ENCODE measurements around the gene SIPA1L3. TPM values are rescaled to one million over a fixed set of nuclear protein-coding genes. Genes with fewer than 3 reads are reported as not detected.
"Not testable (repeated sequence)": the region's sequence is repeated elsewhere in the genome, so short reads cannot be mapped to it uniquely, and the experiment has no call there.

Gene SIPA1L3
- total RNA-seq, 1 donor from 2014 or later: 14.6 TPM

DNA sequence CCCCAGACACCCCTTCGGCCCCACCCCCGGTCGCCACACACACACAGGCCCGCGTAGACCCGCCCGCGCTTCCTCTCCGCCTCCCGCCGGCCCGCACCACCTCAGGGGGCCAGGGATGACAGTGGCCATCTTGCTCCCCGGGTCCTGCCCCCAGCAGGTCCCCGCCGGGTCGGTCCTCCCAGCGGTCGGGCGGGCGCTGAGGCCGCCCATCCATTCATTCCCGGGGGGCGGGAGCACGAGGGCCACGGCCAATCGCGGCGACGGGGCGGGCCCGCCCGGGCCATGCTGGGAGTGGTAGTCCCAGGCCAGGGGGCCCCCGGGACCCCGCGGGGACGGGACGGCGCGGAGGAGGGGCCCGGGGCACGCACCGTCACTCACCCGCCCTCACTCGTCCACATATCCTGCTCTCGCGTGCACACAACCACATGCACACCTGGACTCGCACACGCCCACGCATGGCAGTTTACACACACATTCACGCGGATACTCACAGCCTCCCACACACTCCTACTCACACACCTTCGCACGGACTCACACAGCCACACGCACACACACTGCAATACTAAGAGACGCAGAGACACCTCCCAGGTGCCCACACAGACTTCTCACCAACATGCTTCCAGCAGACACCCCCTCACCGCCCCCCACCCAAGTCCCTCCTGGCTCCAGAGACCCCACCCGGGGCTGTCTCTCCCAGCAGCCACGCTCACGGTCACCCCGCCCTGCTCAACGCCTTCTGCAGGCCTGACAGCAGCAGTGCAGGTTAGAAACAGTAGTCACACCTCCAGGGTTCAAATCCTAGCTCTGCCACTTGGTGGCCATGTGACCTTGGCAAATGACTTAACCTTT, 317.2 kb downstream of the SIPA1L3 start, which contains the start of gene DPF1:
TSS of gene DPF1 (minus strand) at position 209 of the 849 bp plus-strand sequence. CDS start at position 129, 80 bp downstream.
- intact Hi-C loops (cut with micrococcal nuclease): loop anchor here (1.0 kb wide), 1 partner anchor 129 kb away; no protein-coding TSS in a partner anchor

DNA sequence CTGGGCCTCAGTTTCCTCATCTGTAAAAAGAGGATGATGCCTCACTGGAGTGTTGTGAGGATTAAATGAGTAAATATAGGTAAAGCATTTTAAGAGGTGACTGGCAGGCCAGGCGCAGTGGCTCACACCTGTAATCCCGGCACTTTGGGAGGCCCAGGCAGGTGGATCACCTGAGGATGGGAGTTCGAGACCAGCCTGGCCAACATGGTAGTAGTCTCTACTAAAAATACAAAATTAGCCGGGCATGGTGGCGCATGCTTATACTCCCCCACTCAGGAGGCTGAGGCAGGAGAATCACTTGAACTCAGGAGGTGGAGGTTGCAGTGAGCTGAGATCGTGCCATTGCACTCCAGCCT, 317.8 kb downstream of the SIPA1L3 start:
- intact Hi-C loops (cut with micrococcal nuclease): loop anchor here (1.0 kb wide), 1 partner anchor 130 kb away; no protein-coding TSS in a partner anchor

DNA sequence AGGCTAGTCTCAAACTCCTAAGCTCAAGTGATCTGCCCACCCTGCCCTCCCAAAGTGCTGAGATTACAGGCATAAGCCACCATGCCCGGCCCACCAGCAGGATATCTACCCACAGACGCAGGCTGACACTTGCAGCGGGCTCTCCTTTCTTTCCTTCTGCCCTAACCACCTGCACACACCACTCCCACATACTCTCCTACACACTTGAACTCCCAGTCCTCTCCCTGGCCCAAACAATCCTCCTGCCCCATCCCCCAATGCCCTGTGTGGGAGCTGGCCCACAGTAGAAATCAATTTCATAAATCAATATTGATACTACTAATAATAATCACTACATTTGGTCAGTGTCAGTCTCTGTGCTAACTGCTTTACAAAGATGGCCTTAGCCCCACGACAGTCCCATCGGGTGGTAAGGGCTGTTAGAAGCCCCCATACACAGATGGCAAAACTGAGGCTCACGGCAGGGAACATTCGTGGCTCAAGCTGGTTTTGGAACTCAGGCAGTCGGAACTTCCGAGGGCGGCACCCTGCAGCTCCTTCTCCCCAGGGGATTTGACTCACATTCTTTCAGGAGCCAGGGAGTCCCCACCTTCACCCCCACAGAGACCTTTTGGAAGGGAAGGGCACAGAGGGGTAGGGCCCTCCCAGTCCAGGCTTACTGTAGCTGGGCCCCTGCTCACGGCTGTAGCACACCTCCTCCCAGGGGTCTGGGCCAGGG, 320.4 kb downstream of the SIPA1L3 start:
- intact Hi-C loops (cut with micrococcal nuclease): loop anchor here (2.0 kb wide), 2 partner anchors 109 to 321 kb away; partner anchors contain the start of genes SIPA1L3 and WDR87

DNA sequence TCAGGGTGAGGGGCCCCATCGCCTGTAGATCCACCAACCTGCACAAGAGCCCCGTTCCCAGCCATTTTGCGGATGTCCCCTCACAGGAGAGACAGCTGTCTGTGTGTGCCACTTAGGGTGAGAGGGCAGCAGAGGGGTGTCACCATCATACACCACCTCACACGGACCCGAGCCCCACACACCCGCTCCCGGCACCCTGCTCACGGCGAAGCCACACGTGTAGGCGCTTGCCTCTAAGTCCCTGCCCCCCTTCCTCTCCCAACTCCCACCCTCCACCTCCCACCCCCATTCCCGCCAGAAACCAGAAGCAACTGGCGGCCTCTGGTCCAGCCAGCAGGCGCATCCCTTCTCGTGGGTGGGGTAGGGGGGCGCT, 321.0 kb downstream of the SIPA1L3 start:
- intact Hi-C loops (cut with micrococcal nuclease): loop anchor here (2.0 kb wide), 2 partner anchors 109 to 321 kb away; partner anchors contain the start of genes SIPA1L3 and WDR87

DNA sequence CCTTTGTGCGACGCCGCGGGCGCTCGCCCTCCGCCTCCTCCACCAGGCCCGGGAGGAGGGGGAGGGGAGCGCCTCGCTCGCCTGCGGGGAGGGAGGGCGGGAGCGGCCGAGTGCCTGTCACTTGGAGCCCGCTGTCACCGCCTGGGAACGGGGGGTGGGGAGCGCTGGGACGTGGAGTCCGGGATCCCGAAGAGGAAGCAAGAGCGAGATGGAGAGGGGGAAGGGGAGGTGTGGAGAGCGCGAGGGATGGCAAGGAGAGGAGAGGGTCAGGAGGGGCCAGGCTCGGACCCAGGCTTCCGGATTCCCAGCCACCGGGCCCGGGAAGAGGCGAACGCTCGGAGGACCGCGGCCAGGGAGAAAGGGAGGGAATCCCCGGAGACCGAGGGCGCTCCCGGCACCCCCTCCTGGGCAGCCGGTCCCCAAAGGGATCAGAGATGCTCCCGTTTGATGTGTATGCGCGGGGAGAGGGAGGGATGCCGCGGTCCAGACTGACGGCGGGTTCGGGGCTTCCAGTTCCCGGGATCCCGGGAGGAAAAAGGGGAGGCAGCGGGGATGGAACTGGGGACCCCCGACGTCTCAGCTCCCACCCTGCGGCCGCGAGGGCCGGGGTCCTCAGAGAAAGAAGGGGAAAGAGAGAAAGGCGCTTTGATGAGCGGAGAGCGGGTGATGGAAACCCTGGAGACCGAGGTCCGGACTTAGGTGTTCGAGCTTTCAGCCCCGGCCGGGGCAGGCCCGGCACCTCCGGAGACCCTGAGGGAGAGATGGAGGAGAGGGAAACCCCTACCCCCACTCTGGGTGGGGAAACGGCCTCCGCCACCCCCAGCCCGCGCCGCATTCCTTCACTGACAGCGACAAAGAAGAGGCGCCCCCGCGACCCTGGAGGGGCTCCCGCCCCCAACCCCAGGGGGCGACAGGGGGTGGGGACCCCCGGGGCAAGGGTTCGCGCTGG, 321.8 kb downstream of the SIPA1L3 start:
- intact Hi-C loops (cut with micrococcal nuclease): loop anchor here (2.0 kb wide), 2 partner anchors 108 to 322 kb away; partner anchors contain the start of genes SIPA1L3 and WDR87

DNA sequence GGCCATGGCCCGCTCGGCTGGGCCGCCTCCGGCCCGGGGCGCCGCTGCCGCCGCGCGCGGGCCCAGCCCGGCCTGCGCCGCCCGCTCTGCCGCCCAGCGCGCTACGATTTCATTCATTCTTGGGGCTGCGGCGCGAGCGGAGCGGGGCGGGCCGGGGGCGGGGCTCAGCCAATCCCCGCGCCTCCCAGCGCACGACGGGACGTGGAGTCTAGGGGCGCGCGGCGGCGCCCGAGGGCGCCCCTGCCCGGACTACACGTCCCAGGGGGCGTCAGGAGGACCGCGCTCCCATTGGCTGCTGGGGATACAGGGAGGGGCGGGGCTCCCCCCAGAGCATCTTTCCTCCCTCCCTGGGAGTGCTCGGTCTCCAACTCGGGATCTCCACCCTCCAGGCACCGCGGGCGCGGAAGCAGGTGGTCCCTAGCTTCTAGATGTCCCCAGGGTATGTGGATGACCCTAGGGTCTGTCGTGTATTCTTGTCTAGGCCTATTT, 322.6 kb downstream of the SIPA1L3 start:
- intact Hi-C loops (cut with micrococcal nuclease): loop anchor here (2.0 kb wide), 2 partner anchors 107 to 323 kb away; partner anchors contain the start of genes SIPA1L3 and WDR87

DNA sequence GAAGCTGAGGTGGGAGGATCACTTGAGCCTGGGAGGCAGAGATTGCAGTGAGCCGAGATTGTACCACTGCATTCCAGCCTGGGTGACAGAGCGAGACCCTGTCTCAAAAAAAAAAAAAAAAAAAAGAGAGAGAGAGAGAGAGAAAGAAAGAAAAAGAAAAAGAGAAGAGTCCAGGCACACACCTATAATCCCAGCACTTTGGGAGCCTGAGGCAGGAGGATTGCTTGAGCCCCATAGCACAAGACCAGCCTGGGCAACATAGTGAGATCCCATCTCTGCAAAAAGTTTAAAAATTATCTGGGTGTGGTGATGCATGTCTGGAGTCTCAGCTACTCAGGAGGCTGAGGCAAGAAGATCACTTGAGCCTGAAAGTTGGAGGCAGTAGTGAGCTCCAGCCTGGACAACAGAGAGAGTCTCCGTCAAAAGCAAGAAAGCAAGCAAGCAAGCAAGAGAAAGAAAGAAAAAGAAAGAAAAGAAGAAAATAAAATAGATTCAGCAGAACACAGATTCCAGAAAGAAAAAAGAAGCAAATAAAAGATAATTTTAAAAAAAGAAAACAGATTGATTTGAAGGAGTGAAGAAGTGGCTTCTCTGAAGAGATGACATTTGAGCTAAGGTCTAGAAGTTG, 323.6 kb downstream of the SIPA1L3 start:
- intact Hi-C loops (cut with micrococcal nuclease): not testable (repeated sequence)

DNA sequence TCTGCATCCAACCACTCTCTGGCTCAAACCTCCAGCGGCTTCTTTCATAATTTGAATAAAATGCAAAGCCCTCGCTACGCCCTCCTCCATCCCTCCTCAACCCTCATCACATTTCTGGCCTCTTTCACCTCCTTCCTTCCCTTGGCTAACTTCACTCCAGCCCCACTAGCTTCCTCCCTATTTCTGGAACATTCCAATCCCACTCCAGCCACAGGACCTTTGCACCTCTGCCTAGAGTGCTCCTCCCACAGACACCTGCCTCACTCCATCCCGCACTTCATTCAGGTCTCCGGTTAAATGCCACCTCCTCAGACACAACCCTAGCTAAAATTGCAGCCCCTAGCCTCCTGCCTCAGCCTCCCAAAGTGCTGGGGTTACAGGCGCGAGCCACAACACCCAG, 324.9 kb downstream of the SIPA1L3 start:
- intact Hi-C loops (cut with micrococcal nuclease): no loop called here

DNA sequence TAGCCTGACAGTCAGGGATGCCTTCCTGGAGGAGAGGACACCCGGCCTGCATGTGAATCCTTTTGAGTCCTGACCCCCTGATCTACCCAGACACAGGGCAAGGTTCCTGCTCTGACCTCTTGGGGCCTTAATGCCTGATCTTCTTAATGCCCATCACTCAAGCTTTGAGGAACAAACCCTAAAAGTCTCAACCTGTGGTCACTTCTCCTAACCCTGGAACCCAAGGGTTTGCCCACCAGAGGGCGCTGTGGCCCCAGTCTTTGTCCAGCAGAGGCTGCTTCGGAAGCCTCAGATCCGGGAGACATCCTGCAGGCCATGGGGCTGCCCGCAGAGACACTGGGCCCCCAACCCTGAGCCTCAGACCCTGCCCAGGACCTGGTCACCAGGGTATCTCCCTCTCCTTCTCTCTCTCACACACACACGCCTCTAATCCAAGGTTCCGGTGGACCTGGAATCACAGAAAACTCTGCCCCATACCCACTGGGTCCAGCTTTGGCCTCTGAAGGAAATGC, 326.8 kb downstream of the SIPA1L3 start:
- intact Hi-C loops (cut with micrococcal nuclease): loop anchor here (2.0 kb wide), 1 partner anchor 101 kb away; the partner anchor contains the start of gene CATSPERG

DNA sequence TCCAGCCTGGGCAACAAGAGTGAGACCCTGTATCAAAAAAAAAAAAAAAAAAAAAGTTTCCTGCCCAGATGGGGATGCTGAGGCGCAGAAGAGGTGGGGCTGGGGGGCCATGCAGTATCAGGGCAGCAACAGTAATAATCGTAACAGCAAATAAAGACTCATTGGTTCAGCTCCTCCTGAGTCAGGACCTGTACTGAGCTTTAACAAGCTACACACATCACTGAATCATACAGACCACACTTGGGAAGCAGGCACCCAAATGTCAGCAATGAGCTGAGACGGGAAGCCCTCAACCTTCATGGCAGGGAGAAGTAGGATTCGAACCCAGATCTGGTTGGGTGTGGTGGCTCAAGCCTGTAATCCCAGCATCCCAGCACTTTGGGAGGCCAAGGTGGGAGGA, 327.6 kb downstream of the SIPA1L3 start:
- intact Hi-C loops (cut with micrococcal nuclease): loop anchor here (2.0 kb wide), 1 partner anchor 100 kb away; the partner anchor contains the start of gene CATSPERG

DNA sequence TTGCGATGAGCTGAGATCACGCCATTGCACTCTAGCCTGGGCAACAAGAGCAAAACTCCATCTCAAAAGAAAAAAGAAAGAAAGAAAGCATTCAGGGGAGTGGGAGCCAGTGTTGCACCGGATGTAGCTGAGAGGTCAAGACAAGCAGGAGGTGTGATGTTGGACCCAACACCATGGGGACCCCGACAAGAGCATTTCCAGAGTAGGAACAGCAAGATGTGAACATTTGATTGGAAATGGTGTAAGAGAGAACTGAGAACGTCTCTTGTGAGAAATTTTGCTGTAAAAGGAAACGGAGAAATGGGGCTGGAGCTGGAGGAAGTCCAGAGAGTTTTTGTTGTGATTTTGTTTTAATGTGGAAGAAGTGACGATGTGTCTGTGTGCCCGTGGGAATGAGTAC, 332.8 kb downstream of the SIPA1L3 start:
- intact Hi-C loops (cut with micrococcal nuclease): loop anchor here (5.0 kb wide), 1 partner anchor 77 kb away; the partner anchor contains the start of genes KCNK6 and YIF1B

DNA sequence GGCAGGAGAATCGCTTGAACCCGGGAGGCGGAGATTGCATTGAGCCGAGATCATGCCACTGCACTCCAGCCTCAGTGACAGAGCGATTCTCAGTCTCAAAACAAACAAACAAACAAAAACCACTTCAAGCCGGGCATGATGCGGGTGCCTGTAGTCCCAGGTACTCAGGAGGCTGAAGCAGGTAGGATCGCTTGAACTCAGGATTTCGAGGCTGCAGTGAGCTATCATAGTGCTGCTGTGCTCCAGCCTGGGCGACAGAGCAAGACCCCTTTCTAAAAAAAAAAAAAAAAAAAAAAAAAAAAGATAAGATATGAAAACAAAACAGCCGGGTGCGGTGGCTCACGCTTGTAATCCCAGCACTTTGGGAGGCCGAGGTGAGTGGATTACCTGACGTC, 336.3 kb downstream of the SIPA1L3 start:
- intact Hi-C loops (cut with micrococcal nuclease): loop anchor here (1.0 to 5.0 kb wide), 3 partner anchors 13 to 92 kb away; partner anchors contain the start of genes CATSPERG, KCNK6, PPP1R14A and YIF1B

DNA sequence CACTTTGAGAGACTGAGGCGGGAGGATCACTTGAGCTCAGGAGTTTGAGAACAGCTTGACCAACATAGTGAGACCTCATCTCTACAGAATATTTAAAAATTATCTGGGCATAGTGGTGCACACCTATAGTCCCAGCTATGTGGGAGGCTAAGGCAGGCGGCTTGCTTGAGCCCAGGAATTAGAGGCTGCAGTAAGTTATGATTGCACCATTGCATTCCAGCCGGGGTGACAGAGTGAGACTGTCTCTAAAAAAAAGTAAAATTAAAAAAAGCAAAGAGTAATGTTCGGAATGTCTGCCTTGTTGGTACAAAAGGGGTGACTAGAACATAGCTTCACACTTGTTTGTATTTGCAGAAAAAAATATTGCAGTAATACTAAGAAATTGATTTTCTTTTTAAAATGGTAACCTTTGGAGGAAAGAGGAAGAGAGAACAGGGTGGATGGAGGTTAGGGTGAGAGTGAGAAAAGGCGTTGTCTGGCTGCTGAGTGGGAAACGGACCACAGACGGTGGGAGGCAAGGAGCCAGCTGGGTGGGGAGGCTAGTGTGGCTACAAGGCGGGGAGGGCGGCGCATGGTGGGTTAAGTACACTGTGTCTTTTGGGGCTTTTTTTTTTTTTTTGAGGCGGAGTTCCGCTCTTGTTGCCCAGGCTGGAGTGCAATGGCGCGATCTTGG, 339.0 kb downstream of the SIPA1L3 start:
- intact Hi-C loops (cut with micrococcal nuclease): no loop called here

DNA sequence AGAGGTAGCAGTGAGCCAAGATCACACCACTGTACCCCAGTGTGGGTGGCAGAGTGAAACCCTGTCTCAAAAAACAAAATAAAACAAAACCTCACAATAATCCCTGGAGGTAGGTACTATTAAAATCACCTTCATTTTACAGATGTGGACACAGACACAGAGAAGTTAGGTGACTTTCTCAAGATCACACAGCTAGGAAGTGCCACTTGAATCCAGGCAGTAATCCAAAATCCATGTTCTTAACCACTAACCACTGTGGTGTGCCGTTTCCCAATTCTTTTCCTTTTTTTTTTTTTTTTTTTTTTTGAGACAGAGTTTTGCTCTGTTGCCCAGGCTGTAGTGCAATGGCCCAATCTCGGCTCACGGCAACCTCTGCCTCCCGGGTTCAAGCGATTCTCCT, 340.1 kb downstream of the SIPA1L3 start:
- intact Hi-C loops (cut with micrococcal nuclease): no loop called here

DNA sequence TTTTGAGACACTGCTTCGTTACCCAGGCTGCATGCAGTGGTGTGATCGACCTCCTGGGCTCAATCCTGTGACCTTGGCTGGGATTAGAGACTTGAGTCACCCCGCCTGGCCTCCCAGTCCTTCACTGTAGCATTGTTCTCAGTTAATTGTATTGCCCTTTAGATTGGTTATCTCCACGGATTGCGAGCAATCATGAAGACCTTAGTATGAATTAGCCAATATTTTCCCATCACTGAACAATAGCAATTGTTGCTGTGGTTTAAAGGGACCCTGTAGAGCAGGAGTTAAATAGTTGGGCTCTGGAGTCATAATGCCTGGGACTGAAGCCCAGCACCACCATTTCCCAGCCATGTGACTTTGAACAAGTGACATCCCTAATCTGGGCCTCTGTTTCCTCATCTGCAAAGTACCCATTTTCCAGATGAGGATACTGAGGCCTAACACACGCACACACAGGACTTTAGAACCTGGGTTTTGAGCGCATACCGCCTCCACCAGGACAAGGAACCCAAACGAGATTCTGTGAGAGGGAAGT, 340.8 kb downstream of the SIPA1L3 start:
- intact Hi-C loops (cut with micrococcal nuclease): no loop called here

DNA sequence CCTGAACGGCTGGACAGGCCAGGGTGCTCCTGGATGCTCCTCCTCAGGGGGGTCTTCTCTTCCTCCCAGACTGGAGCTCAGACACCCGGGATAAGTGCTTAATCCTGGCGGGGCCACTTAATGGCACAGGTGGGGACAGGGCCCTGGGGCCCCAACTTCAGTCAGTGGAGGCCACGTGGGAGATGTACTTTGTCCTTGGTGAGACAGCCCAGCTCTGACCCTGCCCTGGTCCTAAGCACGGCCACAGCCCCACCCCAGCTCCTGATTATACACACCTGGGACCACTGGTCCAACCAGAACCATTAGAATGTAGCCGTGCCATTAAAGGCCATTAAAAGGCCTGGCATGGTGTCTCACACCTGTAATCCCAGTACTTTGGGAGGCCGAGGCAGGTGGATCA, 341.4 kb downstream of the SIPA1L3 start:
- intact Hi-C loops (cut with micrococcal nuclease): no loop called here

DNA sequence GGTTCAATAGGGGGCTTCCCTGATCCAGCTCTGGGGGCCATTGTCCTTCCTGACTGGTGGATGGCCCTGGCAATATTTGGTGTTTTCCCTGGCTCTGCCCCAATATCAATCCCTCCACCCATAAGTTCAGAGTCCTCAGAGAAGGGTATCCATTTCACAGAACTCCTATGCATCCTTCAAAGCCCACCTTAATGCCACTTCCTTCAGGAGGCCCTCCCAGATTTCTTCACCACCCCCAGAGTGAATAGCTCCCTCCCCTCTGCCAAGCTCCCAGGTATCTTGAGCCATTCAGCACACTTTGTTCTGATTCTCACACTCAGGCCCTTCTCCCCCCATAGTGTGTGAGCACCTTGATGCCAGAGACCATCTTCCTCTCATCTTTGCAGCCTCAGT, 343.4 kb downstream of the SIPA1L3 start:
- intact Hi-C loops (cut with micrococcal nuclease): no loop called here

DNA sequence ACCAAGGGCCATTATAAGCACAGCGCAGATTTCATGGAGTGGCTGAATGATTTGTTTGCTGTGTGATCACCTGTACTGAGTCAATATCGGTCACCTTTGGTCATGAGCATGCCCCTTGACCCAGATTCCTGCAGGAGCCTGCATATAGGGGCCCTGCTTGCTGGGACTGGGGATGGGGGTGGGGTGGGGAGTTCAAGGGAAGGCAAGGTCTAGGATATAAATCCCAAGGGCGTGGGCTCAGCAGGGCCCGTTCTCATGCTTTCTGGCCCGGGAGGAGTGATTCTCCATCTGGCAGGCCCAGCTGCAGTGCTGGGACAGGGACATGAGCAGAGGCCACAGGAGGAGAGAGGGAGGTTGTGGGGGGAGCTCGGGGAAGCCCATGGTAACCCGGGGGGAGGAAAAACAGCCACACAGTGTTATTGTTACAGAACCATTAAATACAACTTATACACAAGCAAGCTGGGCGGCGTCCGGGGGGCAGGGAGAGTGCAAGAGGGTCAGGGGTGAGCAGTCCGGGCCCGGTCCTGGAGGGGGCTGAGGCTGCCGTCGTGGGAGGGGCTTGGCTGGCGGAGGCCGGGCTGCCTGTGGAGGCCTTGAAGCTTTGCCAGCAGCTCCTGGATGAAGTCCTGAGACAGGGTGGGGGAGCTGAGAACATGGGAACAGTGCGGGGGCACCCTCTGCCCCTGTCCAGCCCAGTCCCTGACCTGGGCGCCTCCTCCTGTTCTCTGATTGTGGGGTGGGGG, 344.0 kb downstream of the SIPA1L3 start:
- intact Hi-C loops (cut with micrococcal nuclease): no loop called here

All from T-helper 2 cell treated with Interferon-gamma antibody and Interleukin-4, amounts not matched to agents 100 ng/mL and 5 ng/mL, for 36 hours (primary cell).